GM10248 (cell line): ENCODE results near the gene SCN5A.
"Not testable (repeated sequence)": the region's sequence is repeated elsewhere in the genome, so short reads cannot be mapped to it uniquely, and the experiment has no call there.

Experiments used
- CTCF ChIA-PET: fragments of 300-600 bp; sonication (Branson Sonifier 250); formaldehyde crosslinking; extraction: SDS; loops from one replicate; lab custom pipeline; 2021; ENCODE audit warnings: antibody characterized with exemption; lab: Yijun Ruan, JAX
- POLR2A ChIA-PET: fragments of 350-650 bp; sonication (Branson Sonifier 250); formaldehyde crosslinking; extraction: SDS; loops from one replicate; lab custom pipeline; 2020; ENCODE audit warnings: antibody characterized with exemption; lab: Yijun Ruan, JAX
- DNase-seq: peaks from one replicate; pipeline ENCODE4 v3.0.0; 2012; ENCODE audit errors: extremely low spot score
- CTCF ChIP-seq: IDR thresholded peaks from 2 replicates; pipeline ENCODE4 v1.5.1; 2012; ENCODE audit warnings: mild to moderate bottlenecking, low read depth; ENCODE audit errors: extremely low read depth, missing control alignments, control extremely low read depth

SCN5A gene

GRCh38 chr3:38574411-38575278, 74.8 kb downstream of the SCN5A start:
- TF ChIP-seq CTCF: no peak
- DNase-seq: no peak
- ChIA-PET CTCF (interaction anchor here (1.1 kb wide), 1 partner anchor 18 kb away, joined by 3 read pairs; no protein-coding TSS in a partner anchor), POLR2A (no interaction called here)

- CTCF ChIA-PET: no interaction called here
- DNase-seq: no peak
- POLR2A ChIA-PET: no interaction called here
- no peak for TF ChIP-seq CTCF
Observed at GRCh38 chr3:38573556-38573955, 75.9 kb downstream of the SCN5A start.

GRCh38 chr3:38573111-38573510, 76.4 kb downstream of the SCN5A start:
- no peak for DNase-seq
- CTCF ChIA-PET: interaction anchor here (0.9 to 1.5 kb wide), 2 partner anchors 52 to 54 kb away, joined by 3 read pairs; no protein-coding TSS in a partner anchor
- TF ChIP-seq CTCF: no peak
- POLR2A ChIA-PET: no interaction called here

GRCh38 chr3:38567498-38567897, 82.0 kb downstream of the SCN5A start:
- TF ChIP-seq CTCF: no peak
- ChIA-PET CTCF (interaction anchor here (0.9 kb wide), 1 partner anchor 9 kb away, joined by 4 read pairs; no protein-coding TSS in a partner anchor), POLR2A (no interaction called here)
- no peak for DNase-seq

GRCh38 chr3:38566794-38567193, 82.7 kb downstream of the SCN5A start:
- DNase-seq, POLR2A ChIA-PET: not testable (repeated sequence)
- CTCF ChIA-PET: interaction anchor here (0.9 kb wide), 1 partner anchor 8 kb away, joined by 4 read pairs; no protein-coding TSS in a partner anchor

GRCh38 chr3:38566215-38566528, 83.3 kb downstream of the SCN5A start:
- POLR2A ChIA-PET: no interaction called here

More at GRCh38 chr3:38566215-38566528, 83.3 kb downstream of the SCN5A start:
- no peak for TF ChIP-seq CTCF
- no peak for DNase-seq
- CTCF ChIA-PET: no interaction called here
